Activated effector memory CD4-positive, alpha-beta T cell treated with Interleukin-2 at 50 U/mL for 16 hours (primary cell): Measurements from ENCODE around the gene HMGCR.
A peak's percentile ranks its signal among the peaks of the same experiment; 100 is the strongest.
"Not testable (repeated sequence)": the region's sequence is repeated elsewhere in the genome, so short reads cannot be mapped to it uniquely, and the experiment has no call there.

ENCODE experiments used
- DNase-seq: peaks from one replicate; pipeline ENCODE4 v3.0.0-alpha.2; 2020

HMGCR gene

DNA sequence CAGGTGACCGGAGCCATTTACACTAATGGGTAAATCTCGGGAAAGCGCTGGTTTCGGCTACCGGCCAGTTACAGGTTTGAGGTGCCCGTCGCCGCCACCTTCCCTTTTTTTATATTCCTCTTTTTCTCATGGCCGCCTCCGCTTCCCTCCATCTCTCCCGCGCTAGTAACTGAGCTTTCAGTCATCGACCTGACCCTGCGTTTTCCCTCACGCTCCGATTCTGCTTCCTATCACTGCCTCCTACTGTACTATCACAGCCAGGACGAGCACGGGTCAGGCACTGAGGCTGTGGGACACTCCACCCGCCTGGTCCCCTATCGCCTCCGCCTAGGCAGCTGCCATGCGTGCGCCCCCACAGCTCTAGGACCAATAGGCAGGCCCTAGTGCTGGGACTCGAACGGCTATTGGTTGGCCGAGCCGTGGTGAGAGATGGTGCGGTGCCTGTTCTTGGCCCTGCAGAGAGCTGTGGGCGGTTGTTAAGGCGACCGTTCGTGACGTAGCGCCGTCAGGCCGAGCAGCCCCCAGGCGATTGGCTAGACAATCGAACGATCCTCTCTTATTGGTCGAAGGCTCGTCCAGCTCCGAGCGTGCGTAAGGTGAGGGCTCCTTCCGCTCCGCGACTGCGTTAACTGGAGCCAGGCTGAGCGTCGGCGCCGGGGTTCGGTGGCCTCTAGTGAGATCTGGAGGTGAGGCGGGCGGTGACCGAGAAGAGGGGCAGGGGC lies at the start of gene HMGCR:
TSS of gene HMGCR (plus strand) at position 606 of the 722 bp plus-strand sequence. CDS start 5,386 bp downstream, outside the sequence.
- peak; percentile 95 for DNase-seq

DNA sequence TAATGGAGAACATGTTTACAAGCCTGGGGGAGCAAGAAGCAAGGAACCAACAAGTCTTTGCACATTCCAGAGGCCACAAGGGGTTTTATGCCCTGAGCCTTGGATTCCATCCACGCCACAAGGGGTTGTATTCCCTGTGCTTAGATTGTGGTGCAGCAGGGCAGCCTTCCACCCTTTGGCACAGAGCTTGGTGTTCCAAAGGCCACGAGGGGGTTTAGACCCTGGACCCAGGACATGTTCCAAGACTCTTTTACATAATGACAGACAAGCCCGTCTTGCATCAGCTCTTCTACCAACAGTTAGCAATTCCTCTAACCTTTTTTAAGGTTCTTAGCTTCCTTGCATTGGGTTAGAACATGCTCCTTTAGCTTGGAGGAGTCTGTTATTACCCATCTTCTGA lies 45.2 kb upstream of the HMGCR start:
- not testable (repeated sequence) for DNase-seq

DNA sequence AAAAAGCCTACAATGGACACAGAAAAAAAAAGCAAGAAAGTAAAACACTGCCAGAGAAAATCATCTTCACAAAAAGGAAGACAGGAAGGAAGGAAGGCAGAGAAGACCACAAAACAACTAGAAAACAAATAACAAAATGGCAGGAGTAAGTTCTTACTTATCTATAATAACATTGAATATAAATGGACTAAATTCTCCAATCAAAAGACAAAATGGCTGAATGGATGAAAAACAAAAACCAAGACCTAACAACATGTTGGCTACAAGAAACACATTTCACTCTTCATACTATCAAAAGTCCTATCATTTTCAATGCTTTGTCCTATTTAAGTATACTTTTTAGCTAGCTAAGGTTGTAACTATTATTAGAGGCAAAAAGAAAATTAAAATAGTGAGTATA lies 36.9 kb upstream of the HMGCR start:
- DNase-seq: no peak

DNA sequence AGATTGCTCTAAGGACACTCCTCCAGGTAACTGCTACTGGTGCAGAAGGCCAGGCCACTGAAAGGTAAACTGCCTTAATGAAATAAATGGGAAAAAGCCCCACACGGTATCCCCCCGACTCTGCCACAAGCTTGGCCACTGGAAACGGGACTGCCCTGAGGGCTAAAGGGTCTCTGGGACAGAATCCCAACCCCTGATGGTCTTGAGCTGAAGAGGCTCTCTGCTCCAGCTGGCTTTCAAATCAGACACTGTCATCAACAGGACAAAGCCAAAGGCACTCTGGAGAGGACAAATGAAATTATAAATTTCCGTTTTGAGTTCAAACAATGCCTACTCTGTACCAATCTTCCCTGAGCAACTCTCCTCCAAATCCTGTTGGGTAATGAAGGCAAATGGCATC lies 33.6 kb upstream of the HMGCR start:
- no peak for DNase-seq

DNA sequence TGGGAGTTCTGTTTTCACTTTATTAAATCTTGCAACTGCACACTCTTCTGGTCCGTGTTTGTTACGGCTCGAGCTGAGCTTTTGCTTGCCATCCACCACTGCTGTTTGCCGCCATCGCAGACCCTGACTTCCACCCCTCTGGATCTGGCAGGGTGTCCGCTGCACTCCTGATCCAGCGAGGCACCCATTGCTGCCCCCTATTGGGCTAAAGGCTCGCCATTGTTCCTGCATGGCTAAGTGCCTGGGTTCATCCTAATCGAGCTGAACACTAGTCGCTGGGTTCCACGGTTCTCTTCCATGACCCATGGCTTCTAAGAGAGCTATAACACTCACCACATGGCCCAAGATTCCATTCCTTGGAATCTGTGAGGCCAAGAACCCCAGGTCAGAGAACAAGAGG lies 32.5 kb upstream of the HMGCR start:
- DNase-seq: not testable (repeated sequence)

DNA sequence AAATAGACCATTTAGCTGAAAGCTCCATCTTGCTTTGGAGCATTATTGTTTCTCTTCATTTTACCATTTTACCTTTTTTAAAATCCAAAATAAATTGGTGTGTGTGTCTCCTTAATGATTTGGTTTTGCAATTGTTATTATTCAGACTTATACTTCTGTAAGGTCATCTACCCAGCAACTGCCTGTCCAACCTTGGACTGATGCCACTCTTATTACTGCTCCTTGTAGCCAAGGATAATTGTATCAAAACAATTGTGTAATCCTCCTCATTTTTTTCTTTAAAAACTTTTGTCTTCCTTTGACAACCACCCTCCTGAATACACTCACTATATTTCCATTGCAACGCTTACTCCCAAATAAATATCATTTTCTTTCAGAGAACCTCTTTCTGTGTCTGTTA lies 30.3 kb upstream of the HMGCR start:
- no peak for DNase-seq

DNA sequence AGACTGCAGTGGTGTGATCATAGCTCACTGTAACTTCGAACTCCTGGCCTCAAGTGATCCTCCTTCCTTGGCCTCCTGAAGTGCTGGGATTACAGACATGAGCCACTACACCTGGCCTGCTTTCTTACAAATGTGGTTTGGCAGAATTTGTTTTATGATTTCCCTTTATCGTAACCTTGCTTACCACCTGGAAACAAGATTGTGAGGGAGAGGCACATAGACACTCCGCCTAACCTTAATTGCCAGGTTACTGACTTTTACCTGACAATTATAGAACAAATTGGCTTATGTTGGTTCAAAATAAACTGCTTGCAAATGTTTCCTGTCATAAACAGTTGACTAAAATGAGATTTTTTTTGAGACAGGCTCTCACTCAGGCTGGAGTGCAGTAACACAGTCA lies 26.8 kb upstream of the HMGCR start:
- no peak for DNase-seq

DNA sequence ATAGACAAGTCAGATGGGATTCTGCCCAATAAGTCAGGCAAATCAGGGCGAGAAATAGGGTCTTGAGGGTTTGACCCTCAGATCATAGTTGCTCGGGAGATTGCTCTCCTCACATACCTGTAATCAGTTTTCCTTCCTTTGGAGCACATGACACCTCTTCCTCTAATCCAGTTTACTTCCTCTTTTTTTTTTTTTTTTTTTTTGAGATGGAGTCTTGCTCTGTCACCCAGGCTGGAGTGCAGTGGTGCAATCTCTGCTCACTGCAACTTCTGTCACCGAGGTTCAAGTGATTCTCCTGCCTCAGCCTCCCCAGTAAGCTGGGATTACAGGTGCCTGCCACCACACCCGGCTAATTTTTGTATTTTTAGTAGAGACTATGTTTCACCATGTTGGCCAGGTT lies 17.9 kb upstream of the HMGCR start:
- DNase-seq: not testable (repeated sequence)

DNA sequence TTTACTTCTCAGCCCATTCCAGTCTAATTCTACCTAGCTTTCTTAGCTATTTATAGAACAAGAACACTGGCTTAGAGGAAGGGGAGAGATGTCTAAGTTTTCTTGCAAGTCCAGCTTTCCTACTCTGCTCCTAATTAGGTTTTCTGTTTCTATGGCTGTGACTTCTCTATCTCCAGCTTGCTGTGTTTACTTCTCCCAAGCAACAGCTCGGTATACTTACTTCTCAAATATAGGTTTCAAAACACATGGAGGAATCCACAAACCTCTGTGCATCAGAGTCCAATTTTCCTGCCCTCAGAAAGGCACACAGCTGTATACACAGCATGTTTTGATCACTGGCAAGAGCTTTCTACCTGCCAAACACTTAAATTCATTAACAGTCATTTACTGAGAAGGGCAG lies 17.4 kb upstream of the HMGCR start:
- DNase-seq: no peak

DNA sequence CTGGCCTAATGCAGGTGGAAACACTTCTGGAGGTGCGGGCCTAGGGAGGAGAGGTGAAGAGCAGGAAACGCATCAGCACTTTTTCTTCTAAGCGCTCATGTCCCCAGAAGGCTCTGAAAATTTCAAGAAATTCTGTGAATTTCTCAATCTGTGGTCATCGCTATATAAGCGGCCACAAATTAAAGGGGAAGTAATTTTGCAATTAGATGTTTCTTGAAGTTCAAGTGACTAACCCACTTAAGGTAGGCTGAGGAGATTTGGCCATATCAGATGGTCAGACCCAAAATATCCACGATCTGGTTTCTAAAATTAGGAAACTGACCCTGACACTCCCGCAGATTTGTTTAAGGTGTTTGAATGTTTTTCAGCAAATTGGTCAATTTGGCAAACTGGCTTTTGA lies 16.6 kb upstream of the HMGCR start:
- DNase-seq: no peak

DNA sequence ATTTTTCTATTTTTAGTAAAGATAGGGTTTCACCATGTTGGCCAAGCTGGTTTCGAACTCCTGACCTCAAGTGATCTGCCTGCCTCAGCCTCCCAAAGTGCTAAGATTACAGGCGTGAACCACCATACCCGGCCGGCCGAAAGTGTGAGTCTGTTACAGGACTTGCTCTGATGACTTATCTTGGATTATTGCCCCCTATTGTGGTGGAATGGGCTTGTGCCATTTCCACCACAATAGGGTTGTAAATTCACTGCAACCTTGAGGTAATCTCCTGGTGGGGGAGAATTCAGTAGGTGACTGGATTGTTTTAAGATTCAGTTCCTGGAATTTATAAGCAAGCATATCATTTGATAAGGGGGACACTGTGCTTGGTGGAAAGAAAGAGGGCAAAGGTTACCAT lies 15.0 kb upstream of the HMGCR start:
- DNase-seq: no peak

DNA sequence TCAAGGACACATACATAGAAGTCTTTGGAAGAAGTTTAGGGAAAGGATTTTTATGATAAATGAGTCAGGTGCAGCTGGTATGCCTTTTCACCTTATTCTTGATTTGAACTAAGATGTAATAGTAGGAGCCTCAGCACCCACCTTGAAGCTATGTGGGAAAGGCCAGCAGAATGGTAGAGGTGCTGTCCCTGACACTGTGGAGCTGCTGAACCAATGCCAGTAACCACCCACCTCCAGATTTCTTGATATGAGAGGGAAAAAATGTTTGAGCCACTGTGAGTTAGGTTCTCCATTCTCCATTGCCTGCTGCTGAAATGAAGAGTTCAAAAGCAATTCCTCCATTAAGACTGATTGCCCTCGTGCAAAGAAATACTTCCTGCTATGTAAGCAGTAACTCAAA lies 12.2 kb upstream of the HMGCR start:
- DNase-seq: no peak

DNA sequence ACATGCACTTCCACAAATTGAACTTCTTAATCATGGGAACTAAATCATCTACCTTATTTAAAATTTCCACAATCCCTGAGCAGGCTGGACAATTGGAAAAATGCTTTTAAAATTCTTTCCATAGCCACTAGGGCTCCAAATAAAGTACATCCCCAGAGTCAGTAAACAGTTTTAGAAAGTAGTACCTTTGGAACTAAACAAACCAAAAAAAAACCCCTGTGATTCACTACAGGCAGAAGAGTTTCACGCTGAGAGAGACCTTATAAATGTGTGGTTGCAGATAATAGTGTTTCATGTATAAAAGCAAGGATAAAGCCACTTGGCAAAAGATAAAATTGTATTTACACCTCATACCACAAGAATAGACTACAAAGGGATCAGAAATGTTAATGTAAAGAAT lies 11.8 kb upstream of the HMGCR start:
- DNase-seq: no peak

DNA sequence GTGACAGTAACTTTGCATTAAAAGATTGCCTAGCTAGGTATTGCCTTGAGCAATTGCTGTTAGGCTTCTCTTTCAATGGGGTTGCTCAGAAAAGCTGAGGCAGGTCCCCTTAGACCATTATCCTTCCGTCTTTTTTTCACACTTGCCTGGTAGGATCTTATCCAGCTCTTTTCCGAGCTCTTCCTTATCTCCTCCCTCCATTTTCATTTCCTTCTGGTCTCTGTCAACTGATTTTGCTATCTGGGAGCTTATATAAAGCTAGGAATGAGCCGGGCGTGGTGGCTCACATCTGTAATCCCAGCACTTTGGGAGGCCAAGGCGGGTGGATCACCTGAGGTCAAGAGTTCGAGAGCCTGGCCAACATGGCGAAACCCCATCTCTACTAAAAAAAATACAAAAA lies 6.6 kb upstream of the HMGCR start:
- DNase-seq: no peak

DNA sequence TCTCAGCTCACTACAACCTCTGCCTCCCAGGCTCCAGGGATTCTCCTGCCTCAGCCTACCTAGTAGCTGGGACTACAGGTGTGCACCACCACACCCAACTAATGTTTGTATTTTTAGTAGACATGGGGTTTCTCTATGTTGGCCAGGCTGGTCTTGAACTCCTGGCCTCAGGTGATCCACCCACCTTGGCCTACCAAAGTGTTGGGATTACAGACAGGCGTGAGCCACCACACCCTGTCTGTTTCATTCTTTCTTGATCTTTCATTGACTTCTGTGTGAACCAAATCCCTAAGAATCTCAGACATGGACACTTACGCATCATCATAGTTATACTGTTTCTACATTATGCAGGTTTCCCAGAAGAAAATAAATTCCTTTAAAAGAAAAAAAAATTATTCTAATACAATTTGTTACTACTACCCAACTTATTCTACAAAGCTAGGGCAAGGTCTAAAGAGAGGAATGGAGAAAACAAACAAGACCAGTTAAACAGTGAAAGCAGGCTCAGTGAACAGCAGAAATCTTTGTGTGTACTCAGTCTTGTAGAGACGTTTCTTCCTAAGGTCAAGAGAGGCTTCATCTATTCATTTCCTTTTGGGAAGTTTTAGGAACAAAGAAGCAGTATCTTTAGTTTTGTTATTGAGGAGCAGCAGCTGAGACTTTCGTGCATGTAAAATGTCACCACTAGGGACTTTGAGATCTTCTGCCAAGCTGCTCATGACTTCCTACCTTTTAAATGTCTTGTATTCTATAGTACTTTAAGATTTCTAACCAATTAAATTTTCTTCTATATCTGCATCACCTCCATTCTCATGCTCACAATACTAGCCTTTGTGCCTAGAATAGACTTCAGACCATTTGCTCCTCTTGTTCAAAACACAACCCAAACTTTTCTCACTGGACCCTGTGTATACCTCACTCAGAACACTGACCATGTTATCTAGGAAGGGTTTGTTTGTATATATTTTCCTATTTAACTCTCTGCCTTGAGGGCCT lies 5.6 kb upstream of the HMGCR start:
- DNase-seq: no peak

DNA sequence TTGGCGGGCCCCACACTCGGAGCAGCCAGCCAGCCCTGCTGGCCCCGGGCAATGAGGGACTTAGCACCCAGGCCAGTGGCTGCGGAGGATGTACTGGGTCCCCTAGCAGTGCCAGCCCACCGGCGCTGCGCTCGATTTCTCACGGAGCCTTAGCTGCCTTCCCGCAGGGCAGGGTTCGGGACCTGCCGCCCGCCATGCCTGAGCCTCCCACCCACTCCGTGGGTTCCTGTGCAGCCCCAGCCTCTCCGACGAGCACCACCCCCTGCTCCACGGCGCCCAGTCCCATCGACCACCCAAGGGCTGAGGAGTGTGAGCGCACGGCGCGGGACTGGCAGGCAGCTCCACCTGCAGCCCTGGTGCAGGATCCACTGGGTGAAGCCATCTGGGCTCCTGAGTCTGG lies 3.3 kb upstream of the HMGCR start:
- DNase-seq: not testable (repeated sequence)

DNA sequence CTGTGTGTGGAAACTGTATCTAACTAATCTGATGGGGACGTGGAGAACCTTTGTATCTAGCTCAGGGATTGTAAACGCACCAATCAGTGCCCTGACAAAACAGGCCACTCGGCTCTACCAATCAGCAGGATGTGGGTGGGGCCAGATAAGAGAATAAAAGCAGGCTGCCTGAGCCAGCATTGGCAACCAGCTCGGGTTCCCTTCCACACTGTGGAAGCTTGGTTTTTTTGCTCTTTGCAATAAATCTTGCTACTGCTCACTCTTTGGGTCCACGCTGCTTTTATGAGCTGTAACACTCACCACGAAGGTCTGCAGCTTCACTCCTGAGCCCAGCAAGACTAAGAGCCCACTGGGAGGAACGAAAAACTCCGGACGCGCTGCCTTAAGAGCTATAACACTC lies 2.6 kb upstream of the HMGCR start:
- DNase-seq: not testable (repeated sequence)

DNA sequence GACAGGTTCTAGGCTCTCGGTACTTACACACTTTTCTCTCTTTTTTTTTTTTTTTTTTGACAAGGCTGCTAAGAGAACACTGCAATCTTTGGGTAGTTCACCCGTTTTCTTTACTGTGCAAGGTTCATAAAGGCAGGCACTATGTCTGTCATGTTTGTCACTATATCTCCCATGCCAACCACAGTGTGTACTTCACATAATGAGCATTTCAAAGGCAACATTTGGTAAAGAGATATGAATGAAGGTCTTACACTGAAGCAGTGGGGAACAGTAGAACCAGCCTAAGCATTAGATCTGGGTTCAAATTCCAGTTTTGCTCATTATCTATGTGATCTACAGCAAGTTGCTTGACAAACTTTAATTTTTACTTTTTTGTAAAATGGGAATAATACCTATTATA lies 1.5 kb upstream of the HMGCR start:
- no peak for DNase-seq

DNA sequence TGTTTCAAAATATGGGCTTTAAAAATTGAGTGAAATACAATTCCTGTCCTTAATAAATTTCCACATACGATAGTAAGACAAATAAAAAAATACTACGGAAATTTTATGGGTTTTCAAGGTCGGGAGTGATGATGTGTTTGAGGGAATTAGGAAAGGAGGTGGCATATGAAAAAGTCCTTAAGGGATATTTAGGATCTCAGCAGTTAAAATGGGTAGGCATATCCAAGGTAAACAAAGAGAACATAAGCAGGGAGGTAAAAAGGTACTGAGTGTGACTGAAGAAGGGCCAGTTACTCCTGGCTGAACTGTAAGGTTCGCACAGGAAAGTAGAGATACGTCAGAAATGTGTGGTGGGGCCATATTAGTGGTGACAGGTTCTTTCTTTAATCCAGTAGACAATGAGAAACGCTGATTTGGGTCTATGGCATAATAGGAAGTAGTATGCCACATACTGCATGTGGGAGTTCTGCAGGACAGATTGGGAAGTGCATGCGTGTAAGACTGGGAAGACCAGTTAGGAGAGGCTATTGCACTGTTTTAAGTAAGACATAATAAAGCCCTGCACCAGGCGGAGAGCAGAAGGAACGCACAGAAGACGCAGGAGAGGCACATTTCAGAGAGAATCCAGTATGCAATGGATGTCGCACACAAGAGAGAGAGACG lies 937 bp upstream of the HMGCR start:
- DNase-seq: no peak

DNA sequence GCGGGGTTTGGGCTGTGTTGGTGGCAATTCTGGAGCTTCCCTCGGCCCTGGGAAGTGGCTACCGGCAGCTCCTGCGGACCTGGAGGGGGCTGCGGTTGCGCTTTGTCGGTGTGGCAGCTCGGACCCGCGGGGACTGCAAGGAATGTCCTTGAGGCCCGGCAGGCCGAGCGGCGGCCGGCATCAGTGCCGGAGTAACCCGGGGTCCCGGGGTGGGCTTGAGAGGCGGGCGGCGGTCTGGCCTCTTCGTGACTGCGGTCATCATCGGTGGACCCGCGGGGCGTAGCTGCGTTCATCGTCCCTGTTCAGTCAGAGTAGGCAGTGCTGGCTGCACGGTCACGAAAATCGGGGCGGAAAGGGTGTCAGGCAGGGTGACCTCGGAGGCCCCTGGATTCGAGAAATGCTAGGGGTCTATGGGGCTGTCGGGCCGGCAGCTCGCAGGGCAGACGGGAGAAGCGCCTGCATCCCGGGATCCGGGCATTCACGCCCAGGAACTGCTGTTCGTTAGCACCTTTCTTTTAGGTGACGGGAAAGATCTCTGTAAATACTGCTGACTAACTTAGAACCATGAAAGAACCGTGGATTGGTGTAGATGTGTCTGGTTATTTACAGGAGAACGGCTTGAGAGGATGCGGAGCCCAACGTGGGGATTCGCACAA lies 474 bp downstream of the HMGCR start:
- no peak for DNase-seq

DNA sequence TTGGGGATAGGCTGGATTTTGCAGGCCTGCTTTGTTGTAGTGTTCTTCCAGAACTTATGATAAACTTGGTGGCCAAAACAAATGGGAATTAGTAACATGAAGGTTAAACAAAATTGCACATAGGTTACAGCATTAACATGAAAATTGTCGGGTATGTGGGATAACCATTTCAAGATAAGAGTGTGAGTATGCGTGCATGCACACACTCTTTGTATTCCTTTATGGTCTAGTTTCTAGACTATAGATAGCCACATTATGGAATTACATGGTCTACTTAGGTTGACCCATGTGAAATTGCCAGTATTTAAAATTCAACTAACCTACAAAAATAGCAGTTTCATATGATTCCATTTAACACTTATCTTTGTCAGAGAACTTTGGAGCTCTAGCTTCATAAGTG lies 1.4 kb downstream of the HMGCR start:
- no peak for DNase-seq

DNA sequence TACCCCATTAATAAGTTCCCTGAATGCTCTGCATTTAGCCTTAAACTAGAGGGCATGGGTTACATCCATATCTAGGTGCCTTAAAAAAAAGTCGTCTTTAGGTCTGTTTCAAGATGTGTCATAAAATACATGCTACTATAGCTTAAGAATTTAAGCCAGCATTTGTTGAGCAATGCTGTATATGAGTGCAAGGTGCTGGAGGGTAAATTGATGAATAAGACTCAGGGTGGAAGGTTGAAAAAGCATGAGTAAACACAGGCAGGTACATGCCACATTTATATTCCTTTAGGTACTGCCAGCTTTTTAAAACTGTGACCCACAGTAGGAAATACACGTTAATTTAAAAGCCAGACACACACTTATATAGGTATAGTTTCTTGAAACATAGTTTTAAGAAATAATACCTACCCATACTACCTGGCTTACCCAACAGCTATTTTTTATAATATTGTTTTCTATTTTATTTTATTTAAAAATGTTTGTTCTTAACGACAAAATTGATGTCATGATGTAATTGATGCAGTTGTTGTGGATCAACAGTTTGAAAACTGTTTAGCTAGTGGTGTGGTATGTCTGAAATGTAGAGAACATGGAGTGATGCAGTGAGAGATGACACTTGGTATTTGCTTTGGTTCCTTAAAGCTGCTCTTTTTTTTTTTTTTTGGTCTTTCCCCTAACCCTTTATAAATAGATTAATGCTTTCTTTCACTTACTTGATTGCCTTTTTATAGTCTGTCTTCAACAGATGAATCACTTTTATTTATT lies 3.9 kb downstream of the HMGCR start:
- no peak for DNase-seq
